SK-N-MC (cell line): ENCODE measurements around the gene SLC4A5.

Source experiments
- EZH2 ChIP-seq: fragments of 200-600 bp; sonication (generic); IDR thresholded peaks from one replicate; pipeline ENCODE4 v1.6.1; 2017; ENCODE audit warnings: antibody characterized with exemption
- FOXP2 ChIP-seq: optimal IDR thresholded peaks from 2 replicates; pipeline ENCODE3; 2011; ENCODE audit warnings: mild to moderate bottlenecking, moderate library complexity; ENCODE audit not compliant: insufficient read depth; ENCODE audit errors: extremely low read length, control extremely low read depth
- POLR2AphosphoS5 ChIP-seq: IDR thresholded peaks from 2 replicates; pipeline ENCODE4 v1.6.1; 2012; ENCODE audit warnings: mild to moderate bottlenecking, low read depth, low read length, borderline replicate concordance

- TF ChIP-seq EZH2 (no peak), POLR2AphosphoS5 (no peak), FOXP2 (no peak)
Observed at GRCh38 chr2:74366036-74366435, 22.8 kb upstream of the SLC4A5 start.
